Purkinje cell (primary cell): ENCODE measurements around the gene ERG. TPM values are rescaled to one million over a fixed set of nuclear protein-coding genes. Genes with fewer than 3 reads are reported as not detected.

Experiments
- polyA plus RNA-seq: library from polyadenylated mRNA; unstranded; fragments of >200 nt; fragmentation: Nextera tagmentation; gene quantifications from 2 replicates; pipeline ENCODE4 v1.2.1, GENCODE V29; 2014

Gene ERG, protein sequence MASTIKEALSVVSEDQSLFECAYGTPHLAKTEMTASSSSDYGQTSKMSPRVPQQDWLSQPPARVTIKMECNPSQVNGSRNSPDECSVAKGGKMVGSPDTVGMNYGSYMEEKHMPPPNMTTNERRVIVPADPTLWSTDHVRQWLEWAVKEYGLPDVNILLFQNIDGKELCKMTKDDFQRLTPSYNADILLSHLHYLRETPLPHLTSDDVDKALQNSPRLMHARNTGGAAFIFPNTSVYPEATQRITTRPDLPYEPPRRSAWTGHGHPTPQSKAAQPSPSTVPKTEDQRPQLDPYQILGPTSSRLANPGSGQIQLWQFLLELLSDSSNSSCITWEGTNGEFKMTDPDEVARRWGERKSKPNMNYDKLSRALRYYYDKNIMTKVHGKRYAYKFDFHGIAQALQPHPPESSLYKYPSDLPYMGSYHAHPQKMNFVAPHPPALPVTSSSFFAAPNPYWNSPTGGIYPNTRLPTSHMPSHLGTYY
- 0.04 TPM in 1 of 2 replicates, not detected in the other for polyA plus RNA-seq

DNA sequence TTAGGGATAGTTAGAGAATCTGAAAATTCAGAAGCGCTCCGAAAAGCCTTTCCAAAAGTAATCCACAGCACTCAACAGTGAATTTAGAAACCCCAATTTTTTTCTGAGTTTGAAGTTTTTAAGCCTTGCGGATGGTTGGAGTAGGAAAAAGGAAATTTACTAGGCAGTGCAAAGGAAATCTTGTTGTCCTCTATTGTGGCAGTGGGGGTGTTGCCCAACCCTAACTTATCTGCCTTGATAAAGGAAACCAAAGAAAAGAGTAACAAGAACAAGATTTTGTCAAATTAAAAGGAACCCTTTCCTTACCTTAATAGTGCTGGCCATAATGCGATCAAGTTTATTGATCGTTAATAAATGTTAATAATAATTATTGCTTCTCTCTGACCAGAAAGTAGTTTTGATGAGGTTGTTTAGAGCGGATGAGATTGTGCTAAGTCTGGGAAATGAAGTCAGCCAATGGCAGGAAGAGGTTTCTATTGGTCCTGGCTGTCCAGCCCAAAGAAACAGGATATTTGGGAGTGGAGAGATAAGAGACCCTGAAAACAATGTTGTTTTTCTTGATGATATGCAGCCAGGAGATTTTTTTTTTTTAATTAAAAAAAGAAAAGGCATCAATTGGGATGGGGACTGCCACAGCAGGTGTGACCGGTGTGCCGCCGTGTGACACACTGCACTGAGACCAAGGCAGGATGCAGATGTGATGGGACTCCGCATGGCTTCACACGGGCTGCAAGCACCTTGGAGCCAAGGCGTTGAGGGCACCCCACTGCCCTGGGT lies at the start of gene ERG:
Gene ERG, minus strand, starts transcription at position 421 of the 777 bp plus-strand sequence. Its CDS starts 97 bp downstream, at position 324.

Other genes with a start within 250 kb of the ERG start
- not detected in 2 replicates for gene KCNJ15, start 241.5 kb downstream of the ERG start, polyA plus RNA-seq